Measurements from ENCODE around the gene WDSUB1. TPM values are rescaled to one million over a fixed set of nuclear protein-coding genes. Genes with fewer than 3 reads are reported as not detected.
A peak's percentile ranks its signal among the peaks of the same experiment; 100 is the strongest.

The WDSUB1 gene
- total and polyA plus RNA-seq, 2 of the 4 experiments (the other 2 are of a cell fraction) = 4.8 to 5.2 TPM

- no peak for DNase-seq
- Histone ChIP-seq H2BK20ac (ENCODE audit: low read depth, low read length) (no peak overlapping the region), H3K14ac (replicated peaks; ENCODE audit: low read depth, low read length) (no peak overlapping the region), H3K56ac (ENCODE audit: extremely low read depth, insufficient read depth, low read length) (no peak overlapping the region), H2BK120ac (ENCODE audit: low read depth, low read length) (no peak overlapping the region), H3K27me3 (ENCODE audit: control insufficient read depth, insufficient read depth, low read length) (no peaks in the 10 kb centered on the region), H3K36me3 (ENCODE audit: control insufficient read depth, insufficient read depth, low read length) (peaks cover 5% of the 10 kb centered on the region; the same call in 1 of the 2 replicates), H2AFZ (replicated peaks; ENCODE audit: low read length, poor library complexity) (no peak overlapping the region), H4K5ac (ENCODE audit: low read depth, low read length) (no peak overlapping the region), H3K4me3 (ENCODE audit: insufficient read depth, low read depth, low read length) (peak overlapping the region; percentile 59), H2BK15ac (ENCODE audit: low read depth, low read length) (no peak overlapping the region), H3K9me3 (ENCODE audit: control insufficient read depth, insufficient read depth, low read length) (no peaks in the 10 kb centered on the region), H3K4me1 (ENCODE audit: control insufficient read depth, insufficient read depth, low read length) (peaks cover 5% of the 10 kb centered on the region), H2BK5ac (ENCODE audit: low read depth, low read length, poor library complexity, severe bottlenecking) (no peak overlapping the region), H2AK5ac (ENCODE audit: low read depth, low read length) (no peak overlapping the region), H3K27ac (ENCODE audit: insufficient read depth, low read length) (no peak overlapping the region), H3K18ac (ENCODE audit: low read depth, low read length) (no peak overlapping the region), H4K20me1 (ENCODE audit: insufficient read depth, low read length) (no peaks in the 10 kb centered on the region), H3K9me1 (ENCODE audit: insufficient read depth, low read length) (no peaks in the 10 kb centered on the region; the same call in 1 of the 2 replicates), H2AK9ac (replicated peaks; ENCODE audit: low read depth, low read length, poor library complexity) (no peak overlapping the region), H3K9ac (ENCODE audit: low read depth, low read length) (no peak overlapping the region; the same call in 1 of the 2 replicates), H3K4me2 (ENCODE audit: low read depth, low read length) (peak overlapping the region; percentile 82), H4K91ac (ENCODE audit: insufficient read depth, low read depth, low read length) (no peak overlapping the region), H3K4ac (ENCODE audit: low read depth, low read length) (no peak overlapping the region), H4K8ac (ENCODE audit: low read depth in 2 of 2, low read length in 2 of 2) (no peak overlapping the region), H3K79me1 (ENCODE audit: low read depth in 1 of 2, low read length in 2 of 2) (peaks cover 0 to 21% of the 10 kb centered on the region in 2 experiments; a peak in 2 of 4 replicates), H3K23ac (ENCODE audit: low read depth, low read length) (no peak overlapping the region)
- intact Hi-C loops (cut with micrococcal nuclease) = loop anchor here (5.0 kb wide), 2 partner anchors 148 to 427 kb away; partner anchors contain the start of gene MARCHF7
- POLR2A ChIA-PET (ENCODE audit: unreplicated experiment) = no interaction called here
- CTCF ChIA-PET = interaction anchor here (0.7 kb wide), 1 partner anchor 83 kb away, joined by 3 read pairs; no protein-coding TSS in a partner anchor
- no peak for TF ChIP-seq CEBPB (IDR thresholded peaks at IDR 0.05; ENCODE audit: low read depth, low read length)
- no peak for TF ChIP-seq POLR2A (IDR thresholded peaks at IDR 0.05; ENCODE audit: low read depth, low read length)
- no peak for TF ChIP-seq FOS (IDR thresholded peaks at IDR 0.05; ENCODE audit: low read depth, low read length)
- TF ChIP-seq, protein P1, sequence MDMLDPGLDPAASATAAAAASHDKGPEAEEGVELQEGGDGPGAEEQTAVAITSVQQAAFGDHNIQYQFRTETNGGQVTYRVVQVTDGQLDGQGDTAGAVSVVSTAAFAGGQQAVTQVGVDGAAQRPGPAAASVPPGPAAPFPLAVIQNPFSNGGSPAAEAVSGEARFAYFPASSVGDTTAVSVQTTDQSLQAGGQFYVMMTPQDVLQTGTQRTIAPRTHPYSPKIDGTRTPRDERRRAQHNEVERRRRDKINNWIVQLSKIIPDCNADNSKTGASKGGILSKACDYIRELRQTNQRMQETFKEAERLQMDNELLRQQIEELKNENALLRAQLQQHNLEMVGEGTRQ (IDR thresholded peaks at IDR 0.05; ENCODE audit: low read depth, low read length) = no peak
- no peak for TF ChIP-seq RCOR1 (IDR thresholded peaks at IDR 0.05; ENCODE audit: insufficient replicate concordance, low read length)
- TF ChIP-seq NFE2L2 (IDR thresholded peaks at IDR 0.05; ENCODE audit: low read depth, low read length) = no peak
- TF ChIP-seq MXI1 (IDR thresholded peaks at IDR 0.05; ENCODE audit: borderline replicate concordance, low read depth, low read length) = no peak
- no peak for TF ChIP-seq SMC3 (IDR thresholded peaks at IDR 0.05; ENCODE audit: low read depth, low read length)
- no peak for TF ChIP-seq MAZ (IDR thresholded peaks at IDR 0.05; ENCODE audit: borderline replicate concordance, low read depth, low read length)
- TF ChIP-seq CHD1 (IDR thresholded peaks at IDR 0.05; ENCODE audit: low read depth, low read length) = no peak
- TF ChIP-seq BHLHE40 (IDR thresholded peaks at IDR 0.05; ENCODE audit: low read depth, low read length) = no peak
- TF ChIP-seq, protein P2, sequence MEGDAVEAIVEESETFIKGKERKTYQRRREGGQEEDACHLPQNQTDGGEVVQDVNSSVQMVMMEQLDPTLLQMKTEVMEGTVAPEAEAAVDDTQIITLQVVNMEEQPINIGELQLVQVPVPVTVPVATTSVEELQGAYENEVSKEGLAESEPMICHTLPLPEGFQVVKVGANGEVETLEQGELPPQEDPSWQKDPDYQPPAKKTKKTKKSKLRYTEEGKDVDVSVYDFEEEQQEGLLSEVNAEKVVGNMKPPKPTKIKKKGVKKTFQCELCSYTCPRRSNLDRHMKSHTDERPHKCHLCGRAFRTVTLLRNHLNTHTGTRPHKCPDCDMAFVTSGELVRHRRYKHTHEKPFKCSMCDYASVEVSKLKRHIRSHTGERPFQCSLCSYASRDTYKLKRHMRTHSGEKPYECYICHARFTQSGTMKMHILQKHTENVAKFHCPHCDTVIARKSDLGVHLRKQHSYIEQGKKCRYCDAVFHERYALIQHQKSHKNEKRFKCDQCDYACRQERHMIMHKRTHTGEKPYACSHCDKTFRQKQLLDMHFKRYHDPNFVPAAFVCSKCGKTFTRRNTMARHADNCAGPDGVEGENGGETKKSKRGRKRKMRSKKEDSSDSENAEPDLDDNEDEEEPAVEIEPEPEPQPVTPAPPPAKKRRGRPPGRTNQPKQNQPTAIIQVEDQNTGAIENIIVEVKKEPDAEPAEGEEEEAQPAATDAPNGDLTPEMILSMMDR (conservative IDR thresholded peaks at IDR 0.05; ENCODE audit: low read depth, low read length) = no peak
- TF ChIP-seq RFX5 (IDR thresholded peaks at IDR 0.05; ENCODE audit: low read depth, low read length) = no peak
- TF ChIP-seq RAD21 (IDR thresholded peaks at IDR 0.05; ENCODE audit: low read length) = no peak
- TF ChIP-seq, protein P3, sequence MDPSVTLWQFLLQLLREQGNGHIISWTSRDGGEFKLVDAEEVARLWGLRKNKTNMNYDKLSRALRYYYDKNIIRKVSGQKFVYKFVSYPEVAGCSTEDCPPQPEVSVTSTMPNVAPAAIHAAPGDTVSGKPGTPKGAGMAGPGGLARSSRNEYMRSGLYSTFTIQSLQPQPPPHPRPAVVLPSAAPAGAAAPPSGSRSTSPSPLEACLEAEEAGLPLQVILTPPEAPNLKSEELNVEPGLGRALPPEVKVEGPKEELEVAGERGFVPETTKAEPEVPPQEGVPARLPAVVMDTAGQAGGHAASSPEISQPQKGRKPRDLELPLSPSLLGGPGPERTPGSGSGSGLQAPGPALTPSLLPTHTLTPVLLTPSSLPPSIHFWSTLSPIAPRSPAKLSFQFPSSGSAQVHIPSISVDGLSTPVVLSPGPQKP (IDR thresholded peaks at IDR 0.05; ENCODE audit: borderline replicate concordance, low read depth, low read length) = no peak
- no peak for TF ChIP-seq MAFK (IDR thresholded peaks at IDR 0.05; ENCODE audit: low read depth, low read length)
- in situ Hi-C loops (cut with MboI; ENCODE audit: low sequenced_read_pairs) = no loop called here
- dilution Hi-C loops (cut with HindIII; ENCODE audit: low sequenced_read_pairs, unreplicated experiment) = no loop called here
- no TSS peak for BruUV-seq (replicated peaks)
- 50% methylated on average over 1 of the region's 11 CpGs; no CpG with 5 or more reads in 1 of the 2 experiments for WGBS, 2 experiments (ENCODE audit: extremely low coverage in 2 of 2, insufficient read length in 1 of 2)
- no peak for ATAC-seq (ENCODE audit: low read depth)
These were observed 1.1 kb downstream of the WDSUB1 start for GRCh38 chr2:159285433-159285832.
